Stimulated activated CD8-positive, alpha-beta memory T cell treated with anti-CD3 and anti-CD28 coated beads, Interleukin-15, amount 100 ng/mL, for 1 hour (primary cell): ENCODE data around the gene PRKCD.

Experiments
- DNase-seq: peaks from one replicate; pipeline ENCODE4 v3.0.0-alpha.2; 2020; ENCODE audit warnings: low read depth

The PRKCD gene

DNA sequence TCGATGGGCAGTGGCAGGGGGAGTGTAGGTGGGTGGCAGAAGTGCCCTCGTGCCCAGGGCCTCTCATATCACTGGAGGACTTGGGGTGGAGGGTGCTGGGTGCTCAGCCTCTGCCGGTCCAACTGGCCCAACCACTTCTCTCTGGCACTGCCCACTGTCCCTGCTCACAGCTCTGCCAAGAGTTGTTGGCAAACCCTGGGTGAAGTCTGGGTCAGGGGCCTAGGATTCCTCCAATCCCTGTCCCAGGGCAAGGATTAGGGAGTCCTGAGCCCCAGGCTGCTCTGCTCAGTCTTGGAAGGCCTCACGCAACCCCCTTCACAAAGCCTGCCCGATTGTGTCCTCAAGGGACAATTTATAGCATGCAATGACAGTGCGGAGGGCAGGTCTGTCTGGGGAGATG is 5.2 kb upstream of the PRKCD start:
- DNase-seq, result no peak

DNA sequence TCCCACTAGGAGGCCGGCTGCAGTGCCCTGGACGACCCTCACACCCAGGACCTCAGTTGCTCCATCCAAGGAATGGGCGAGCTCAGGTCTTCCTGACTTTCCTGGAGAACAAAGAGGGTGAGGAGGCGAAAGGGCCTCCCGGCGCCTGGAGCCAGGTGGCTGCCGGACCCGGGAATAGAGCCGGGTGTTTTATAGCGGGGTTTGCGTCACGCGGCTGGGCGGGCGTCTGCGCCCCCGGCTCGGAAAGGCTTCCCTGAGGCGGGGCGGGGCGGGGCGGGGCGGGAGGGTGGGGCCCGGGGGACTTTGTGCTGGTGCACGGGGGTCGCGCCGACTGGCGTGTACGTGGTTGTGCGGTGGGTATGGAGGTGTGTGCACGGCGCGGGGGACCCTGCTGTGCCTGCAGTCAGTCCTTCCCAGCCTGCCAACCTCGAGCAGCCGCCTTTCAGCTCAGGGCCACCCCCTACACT is 4.6 kb upstream of the PRKCD start:
- DNase-seq, result no peak

DNA sequence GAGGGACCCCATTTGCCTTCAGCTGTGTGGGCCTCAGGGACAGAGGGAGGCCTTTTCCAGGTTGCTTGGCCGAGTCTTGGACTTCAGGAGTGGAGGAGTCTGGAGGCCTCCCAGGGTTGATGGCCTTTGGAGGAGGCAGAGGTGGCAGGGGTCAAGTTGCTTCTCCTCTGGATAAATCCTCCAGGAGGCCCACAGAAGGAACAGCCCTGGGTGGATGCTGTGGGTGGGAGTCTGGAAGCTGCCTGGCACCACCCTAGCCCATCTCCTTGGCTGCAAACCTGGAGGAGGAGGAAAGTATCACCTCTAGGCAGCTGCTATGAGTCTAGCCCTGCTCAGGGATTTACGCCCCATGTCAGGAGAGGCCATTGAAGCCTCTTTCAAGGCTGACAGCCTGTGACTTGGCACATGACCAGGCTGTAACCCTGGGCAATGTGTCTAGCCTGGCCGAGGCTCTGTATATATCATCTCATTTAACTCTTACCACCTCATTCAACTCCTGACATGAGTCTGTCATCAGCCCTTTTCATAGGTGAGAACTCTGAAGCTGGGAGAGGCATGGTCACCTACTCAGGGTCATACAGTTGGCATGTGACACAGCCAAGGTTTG is 2.9 kb upstream of the PRKCD start:
- no peak for DNase-seq

DNA sequence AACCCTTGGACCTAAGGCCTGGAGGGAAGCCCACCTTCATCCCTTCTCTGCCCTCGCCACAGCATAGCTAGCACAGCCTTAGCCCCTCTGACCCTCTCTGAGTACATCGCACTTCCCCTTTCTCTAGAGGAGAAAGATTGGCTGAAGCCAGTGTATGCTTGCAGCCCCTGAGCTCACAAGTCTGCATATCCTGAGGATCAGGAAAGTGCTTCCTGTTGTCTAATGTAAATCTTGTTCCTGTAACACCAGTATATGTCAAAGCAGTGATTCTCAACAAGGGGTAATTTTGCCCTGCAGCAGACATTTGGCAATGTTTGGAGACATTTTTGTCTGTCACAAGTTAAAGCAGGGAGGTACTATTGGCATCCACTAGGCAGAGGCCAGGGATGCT is 2.2 kb upstream of the PRKCD start:
- DNase-seq, result no peak

DNA sequence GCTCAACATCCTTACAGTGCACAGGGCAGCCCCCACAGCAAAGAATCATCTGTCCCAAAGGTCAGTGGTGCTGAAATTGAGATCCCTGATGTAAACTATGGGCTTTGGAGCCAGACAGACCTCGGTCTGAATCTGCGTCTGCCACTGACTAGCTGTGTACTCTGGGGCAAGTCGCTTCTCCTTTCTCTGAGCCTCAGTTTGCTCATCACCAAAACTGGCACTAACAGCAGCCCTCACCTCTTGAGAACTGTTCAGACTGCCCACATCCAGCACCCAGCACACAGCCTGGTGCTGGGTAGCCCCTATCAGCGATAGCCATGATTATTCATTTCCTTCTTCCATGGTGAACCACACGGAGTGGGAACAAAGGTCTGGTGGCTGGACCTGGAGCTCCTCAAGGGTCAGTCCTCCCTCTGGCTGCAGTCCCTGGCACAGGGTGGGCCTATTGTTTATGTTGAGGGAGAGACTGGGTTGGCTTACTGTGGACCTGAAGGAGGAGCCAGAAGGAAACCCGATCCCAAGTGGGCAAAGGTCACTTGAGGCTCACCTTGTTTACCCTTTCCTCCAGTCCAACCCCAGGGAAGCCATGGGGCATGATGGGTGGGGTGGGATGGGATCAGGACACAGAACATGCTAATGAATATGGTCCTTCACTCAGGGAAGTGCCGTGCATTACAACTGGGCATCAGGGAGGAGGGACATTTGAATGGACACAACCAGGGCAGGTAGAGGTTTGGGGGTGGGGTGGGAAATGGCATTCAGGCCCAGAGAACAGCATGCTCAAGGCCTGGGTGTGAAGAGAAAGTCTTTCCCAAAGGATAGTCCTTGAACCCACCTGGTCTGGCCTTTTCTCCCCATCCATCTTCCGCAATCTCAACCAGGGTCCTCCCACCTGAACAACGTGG is 1.6 kb upstream of the PRKCD start:
- no peak for DNase-seq

DNA sequence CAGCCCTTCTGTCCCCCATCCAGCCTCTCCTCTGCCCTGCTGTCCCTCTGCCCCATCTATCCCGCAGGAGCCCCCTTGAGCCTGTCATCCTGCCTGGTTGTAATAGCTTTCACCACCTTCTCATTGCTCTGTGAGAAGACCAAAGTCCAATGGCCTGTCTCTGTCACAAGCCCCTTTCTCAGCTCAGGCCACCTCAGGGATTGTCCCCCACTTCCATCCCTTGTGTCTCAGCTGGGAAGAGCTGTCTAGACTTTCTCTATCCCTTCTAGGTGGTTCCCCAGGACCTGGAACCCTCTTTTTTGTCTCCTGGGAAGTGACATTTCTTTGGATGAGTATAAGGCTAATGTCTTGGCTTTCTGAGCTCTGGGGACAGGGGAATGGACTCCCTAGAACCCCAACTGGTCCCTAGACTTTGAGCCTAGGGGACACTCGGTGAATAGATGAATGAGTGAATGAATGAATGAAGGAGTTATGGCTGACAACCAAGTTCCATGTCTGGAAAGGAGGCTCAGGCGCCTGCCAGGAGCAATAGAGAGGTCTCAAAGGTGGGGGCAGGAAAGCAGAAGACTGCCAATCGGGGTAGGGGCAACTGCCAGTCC is 849 bp upstream of the PRKCD start:
- no peak for DNase-seq

DNA sequence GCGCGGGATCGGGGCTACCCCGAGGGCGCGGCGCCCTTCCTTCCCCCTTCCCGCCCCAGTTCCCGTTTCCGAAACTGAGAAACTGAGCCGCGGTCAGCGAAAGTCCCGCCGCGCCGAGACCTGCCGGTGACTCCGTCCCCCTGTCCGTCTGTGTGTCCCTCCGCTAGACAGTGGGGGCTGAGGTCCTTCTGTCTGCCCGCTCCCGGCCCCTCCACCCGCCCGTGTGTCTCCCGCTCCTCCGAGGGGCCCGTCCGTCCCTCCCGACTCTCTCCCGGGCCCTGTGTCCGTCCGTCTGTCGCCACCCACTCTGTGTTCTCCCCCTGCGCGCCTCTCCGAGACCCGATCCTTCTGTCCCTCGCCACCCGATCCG is 426 bp downstream of the PRKCD start:
- no peak for DNase-seq

DNA sequence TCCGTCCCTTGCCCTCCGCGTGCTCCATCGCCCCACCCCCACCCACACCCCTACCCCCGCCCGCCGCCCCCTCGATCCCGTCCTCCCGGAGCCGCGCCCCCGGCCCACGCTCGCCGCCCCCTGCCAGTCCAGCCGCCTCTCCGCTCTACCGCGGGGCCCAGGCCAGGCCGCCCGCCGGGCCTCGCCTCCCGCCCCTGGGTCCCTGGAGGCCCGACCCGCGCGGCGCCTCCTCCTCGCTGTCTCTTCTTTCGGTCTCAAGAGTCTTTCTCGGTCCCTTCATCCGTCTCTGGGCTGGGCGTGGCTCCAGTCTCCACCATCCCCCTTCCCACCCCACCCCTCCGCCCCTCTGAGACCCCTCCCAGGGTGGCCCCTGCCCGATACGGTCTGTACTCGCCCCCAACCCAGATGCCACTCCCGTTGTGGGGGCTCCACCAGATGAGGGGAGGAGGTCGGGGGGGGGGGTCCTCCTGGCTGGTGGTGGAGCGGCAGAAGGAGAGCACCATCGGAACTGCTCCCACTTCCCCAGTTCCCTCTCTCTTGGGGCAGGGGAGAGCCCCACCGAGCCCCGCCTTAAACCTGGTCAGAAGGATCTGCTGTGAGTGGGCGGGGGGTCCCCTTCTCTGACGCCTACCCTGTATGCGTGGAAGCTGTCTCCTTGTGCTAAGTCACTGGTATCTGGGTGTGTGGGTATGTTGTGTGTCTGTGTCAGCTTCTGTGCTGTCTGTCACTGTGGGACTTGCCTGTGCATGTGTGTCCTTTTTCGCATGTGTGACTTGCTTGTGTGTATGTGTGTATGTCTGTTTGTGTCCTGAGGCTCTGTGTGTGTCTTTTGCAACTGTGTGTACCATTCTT is 1.0 kb downstream of the PRKCD start:
- DNase-seq, result no peak

DNA sequence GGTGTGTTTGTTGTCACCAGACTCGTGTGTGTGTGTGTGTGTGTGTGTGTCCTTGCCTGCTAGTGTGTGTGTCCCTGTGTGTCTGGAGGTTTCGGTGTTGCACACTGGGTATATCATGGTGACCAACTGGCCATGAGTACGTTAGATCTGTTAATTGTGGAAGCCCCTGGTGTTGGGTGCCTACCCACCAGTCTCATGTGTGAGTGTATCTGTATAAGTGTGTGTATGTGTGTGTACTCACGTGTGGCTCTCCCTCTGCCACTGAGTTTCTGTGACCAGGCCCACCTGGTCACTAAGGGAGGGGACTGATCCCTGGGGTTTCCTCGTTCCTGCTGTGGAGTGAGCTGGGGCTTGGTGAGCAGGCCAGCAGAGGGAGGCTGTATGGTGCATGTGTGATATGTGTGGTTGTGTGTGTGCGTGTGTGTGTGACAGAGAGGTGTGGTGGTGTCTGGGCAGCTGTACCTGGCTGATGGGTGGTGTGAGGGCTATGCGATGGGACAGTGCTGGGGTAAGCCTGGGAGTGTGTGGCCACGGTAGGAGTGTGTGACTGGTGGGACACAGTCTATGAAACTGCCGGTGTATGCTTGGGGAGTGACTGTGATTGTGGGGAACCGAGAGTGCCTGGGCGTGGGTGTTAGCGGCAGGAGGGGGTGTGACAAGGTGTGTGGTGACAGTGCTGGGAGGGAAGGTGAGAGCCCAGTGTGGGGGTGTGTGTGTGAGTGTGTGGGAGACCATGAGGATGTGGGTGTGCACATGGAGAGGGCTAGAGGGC is 1.8 kb downstream of the PRKCD start:
- DNase-seq, result peak; percentile 39

DNA sequence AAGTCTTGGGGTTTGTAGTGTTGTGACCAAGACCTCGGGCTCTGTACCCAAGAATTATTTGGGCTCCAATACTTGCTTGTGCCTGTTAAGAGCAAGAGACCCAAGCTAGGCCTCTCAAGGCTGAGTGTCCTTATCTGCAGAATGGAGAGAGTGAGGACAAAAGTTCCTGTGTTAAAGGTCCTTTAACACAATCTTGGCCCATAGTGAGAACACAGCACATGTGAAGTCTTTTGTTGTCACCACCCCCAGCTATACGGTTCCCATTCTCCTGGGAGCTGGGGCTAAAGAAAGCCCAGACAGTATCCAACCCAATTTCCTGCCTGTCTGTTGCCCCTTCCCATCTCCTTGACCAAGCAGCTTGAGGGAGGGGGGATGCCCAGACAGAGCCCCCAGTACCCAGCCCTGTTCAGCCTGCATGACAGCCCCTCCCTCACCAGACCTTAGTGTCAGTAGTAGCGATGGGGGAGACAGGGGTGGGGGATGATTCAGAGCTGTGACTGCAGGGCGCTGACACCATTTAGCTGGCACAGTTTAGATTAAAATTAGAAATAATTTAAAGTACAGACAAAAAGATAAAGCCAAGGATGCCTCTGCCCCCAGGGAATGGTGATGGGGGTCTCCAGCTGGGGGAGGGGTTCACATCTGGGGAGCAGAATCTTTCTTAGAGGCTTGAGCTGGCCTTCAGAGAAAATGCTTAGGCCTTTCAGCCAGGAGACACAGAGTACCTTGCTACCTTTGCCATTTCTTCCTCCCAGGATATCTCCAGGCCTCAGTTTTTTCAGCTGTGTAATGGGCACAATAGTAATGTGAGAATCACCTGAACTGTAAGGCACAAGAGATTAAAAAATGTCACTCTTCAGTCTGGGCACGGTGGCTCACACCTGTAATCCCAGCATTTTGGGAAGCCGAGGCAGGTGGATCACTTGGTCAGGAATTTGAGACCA is 2.7 kb downstream of the PRKCD start:
- no peak for DNase-seq

DNA sequence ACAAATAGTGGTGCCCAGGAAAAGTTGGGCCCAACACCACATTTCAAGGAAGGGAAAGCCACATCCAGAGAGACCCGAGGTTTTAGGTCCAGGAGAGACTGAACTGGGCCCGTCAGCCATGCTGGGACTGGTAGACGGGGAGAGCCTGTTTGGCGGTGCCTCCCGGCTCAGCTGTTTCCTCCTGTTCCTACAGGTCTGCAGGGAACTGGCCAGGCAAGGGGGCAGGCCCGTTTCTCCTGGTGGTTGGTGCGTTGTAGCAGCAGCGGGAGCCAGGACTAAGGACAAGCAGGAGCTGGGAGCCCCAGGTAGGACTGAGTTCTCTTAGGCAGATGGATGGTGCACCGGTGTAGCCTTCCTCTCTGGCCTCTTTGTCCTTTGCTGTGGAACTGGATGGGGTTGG is 3.9 kb downstream of the PRKCD start:
- no peak for DNase-seq

DNA sequence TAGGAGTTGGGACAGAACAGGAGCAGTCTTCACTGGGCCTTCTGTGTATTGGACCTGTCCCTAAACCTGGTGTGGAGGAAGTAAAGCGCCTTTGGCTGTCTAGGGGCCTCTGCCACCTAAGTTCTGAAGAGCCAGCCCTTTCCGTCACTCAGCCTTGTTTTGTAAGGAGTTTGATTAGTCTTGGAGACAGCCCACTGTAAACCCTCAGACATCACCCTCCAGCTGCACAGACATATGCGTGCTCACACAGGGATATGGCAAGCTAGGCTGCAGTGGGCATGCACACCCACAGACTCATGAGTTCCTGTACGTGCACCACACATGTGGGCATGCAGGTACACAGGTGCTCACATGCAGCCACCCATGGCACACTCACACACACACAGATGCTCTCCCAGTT is 5.2 kb downstream of the PRKCD start:
- no peak for DNase-seq

DNA sequence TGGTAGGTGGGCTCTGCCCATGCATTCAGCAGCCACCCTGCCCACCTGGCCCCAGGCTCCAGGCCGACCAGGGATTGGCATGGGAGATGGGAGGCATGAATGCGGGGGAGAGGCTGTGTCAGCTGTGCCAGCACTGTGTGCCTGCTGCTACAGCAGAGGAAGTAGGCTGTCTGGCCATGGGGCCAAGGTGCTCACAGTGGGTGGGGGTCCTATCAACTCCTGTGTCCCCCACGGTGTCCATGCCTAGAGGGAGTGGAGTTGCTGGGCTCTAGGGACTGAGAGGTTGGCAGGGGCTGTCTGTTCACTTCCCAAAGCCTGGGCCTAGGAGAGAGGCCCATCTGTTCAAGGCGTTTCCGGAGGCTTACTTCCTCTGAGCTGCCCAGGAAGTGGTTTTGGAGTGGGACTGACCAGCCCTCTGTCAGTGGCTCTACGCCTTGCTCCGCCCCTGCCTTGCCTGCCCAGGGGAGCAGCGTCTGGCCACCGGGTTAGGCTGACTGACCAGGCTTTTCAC is 5.8 kb downstream of the PRKCD start:
- no peak for DNase-seq

DNA sequence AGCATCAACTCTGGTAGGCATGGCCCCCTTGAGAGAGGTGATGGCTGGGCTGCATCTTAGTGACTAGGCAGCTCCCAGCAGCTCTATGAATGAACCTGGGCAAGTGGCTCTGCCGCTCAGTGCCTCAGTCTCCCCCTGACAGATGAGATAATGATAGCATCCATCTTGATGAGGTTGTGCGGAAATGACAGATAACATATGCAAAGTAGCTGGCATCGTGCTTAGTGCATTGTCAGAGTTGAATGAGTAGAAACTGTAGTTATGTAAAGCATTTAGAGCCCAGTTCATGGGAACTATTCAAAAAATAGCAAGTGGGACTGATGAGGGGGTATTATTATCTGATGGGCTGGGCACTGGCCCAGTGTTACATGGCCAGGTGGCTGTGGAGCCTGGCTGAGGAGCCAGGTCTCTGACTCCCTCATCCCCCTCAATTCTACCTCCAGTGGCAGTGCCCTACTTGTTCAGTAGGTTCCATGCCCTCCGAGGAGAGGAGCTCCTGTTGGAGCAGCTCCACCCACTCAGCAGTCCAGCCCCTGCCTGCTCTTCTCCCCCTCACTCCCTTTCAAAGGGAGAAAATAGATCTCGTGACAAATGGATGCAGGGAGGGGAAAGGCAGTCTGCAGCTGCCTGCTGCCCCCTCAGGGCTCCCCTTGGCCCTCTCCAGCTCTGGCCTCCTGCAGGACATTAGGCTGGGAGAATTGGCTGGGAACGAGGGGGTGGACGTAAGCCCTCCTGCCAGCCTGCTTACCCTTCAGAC is 6.6 kb downstream of the PRKCD start:
- DNase-seq, result no peak

DNA sequence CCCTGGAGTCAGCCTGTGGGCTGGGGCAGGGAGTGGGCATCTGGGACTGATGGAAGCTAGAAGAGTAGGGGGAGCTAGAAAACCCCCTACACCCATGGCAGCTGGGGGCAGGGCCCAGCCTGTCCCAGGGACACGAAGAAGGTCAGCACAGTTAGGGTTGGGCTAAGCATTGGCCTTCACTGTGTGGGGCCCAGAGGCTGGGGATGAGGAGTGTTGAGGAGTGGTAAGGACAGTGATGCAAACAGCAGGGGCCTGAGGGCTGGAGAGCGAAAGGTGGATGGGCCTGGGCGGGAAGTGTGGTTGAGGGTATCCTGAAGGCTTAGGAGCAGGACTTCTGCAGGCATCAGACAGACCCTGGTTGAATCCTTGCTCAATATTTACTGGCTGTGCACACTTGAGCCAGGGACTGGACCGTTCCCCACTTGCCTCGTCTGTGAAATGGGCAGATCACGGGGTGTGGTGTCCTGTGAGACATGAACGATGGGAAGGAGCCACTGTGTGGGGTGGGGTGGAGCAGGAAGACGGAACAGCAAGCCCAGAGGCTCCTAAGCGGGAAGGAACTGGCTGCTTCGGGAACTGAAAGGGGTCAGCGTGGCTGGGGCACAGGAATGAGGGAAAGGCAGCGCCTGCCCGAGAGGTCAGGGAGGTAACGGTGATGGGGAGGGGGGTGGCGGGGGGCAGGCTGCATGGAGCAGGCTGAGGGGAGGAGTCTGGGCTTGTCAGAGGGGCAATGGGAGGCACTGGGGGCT is 7.3 kb downstream of the PRKCD start:
- no peak for DNase-seq

DNA sequence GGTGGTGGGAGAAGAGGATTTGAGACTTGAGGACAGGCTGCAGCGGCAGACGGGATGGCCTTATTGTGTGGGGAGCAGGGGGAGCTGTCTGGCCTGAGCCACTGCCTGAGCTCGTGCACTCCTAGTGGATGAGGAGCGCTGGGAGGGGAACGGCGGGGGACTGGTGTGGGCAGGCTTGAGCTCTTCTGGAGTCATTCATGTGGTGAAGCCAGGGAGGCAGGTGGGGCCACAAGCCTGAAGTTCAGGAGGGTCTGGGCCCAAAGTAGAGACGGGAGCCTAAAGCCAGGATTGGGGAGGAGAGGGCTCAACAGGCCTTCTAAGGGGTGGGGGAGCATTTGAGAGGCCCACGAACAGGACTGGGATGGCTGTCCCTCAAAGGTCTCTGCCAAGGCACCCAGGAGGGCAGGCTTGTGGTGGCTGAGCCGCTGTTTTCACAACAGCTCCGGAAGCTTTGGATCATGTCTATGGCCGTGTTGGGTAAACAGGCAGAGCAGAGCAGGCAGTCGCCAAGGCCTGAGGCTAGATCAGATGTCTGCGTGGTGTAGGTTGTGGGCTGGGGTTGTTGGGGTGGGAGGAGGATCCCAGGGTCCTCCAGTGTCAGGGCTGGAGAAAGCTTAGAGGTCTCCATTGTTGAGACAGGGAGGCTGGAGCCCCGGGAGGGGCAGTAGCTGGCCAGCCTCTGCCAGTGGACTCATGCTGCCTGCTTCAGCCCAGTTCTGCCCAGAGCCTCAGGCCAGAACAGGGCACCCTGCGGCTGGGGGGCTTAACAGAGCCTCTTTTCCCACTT is 8.2 kb downstream of the PRKCD start:
- no peak for DNase-seq

DNA sequence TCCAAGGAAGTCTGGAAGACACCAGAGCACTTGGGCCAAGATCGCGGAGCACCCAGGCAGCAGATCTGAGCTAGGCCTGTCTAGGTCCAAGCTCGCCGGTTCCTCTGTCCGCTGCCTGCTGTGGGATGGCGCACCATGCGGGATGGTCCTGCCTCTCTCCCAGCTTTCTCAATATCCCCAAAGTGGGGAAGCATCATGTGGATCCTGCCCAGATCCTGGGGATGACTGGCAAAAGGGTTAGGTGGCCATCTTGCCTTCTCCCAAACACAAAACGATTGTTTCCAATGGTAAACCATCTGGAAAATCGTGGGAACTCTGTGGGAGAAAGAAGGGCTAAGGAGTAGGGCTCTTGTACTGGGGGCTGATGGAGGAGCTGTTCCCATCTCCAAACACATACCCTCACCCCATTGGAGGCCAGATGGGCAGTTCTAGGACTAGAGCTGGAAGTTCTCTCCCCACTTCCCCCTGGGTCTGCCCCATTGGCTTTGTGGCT is 8.9 kb downstream of the PRKCD start:
- DNase-seq, result no peak
